ENCODE results near the gene LDLRAD4.

- TF ChIP-seq, protein P1, sequence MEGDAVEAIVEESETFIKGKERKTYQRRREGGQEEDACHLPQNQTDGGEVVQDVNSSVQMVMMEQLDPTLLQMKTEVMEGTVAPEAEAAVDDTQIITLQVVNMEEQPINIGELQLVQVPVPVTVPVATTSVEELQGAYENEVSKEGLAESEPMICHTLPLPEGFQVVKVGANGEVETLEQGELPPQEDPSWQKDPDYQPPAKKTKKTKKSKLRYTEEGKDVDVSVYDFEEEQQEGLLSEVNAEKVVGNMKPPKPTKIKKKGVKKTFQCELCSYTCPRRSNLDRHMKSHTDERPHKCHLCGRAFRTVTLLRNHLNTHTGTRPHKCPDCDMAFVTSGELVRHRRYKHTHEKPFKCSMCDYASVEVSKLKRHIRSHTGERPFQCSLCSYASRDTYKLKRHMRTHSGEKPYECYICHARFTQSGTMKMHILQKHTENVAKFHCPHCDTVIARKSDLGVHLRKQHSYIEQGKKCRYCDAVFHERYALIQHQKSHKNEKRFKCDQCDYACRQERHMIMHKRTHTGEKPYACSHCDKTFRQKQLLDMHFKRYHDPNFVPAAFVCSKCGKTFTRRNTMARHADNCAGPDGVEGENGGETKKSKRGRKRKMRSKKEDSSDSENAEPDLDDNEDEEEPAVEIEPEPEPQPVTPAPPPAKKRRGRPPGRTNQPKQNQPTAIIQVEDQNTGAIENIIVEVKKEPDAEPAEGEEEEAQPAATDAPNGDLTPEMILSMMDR (IDR thresholded peaks at IDR 0.05; ENCODE audit: borderline replicate concordance, extremely low read depth, low read length, poor library complexity, severe bottlenecking) = no peak
- TF ChIP-seq EZH2 (IDR thresholded peaks at IDR 0.05; ENCODE audit: borderline replicate concordance, low read depth, low read length, severe bottlenecking) = no peak
These were observed 158.9 kb downstream of the LDLRAD4 start for GRCh38 chr18:13377496-13377895.

Data from DND-41 (cell line).